Ovary (tissue), 9 donors: ENCODE data around the gene DOCK4. TPM values are rescaled to one million over a fixed set of nuclear protein-coding genes. Genes with fewer than 3 reads are reported as not detected.

ENCODE experiments used
- DNase-seq, 5 donors: peaks; one replicate each; pipeline ENCODE4 v3.0.0-alpha.2; 2019 to 2020
- H3K27ac ChIP-seq, 2 donors: fragments of 200-600 bp; one replicate each; pipeline versions ENCODE4 v1.5.1 to v1.8.0; 2019 to 2022
- H3K27me3 ChIP-seq: fragments of 200-600 bp; one replicate; pipeline ENCODE4 v1.8.0; 2022
- H3K36me3 ChIP-seq: fragments of 200-600 bp; sonication (generic); one replicate; pipeline ENCODE4 v1.5.1; 2019
- H3K4me1 ChIP-seq: one replicate; pipeline ENCODE4 v1.8.1; 2013; ENCODE audit warnings: mild to moderate bottlenecking, moderate library complexity; ENCODE audit not compliant: insufficient read depth
- H3K4me3 ChIP-seq: fragments of 200-600 bp; sonication (generic); one replicate; pipeline ENCODE4 v1.5.1; 2017
- H3K9me3 ChIP-seq, 2 donors: fragments of 200-600 bp in 1 of 2; sonication (generic) in 1 of 2; one replicate each; pipeline versions ENCODE4 v1.5.1 to v1.8.1; 2013 to 2019; ENCODE audit warnings: mild to moderate bottlenecking in 1 of 2, moderate library complexity in 1 of 2
- EP300 ChIP-seq: sonication (generic); formaldehyde crosslinking; IDR thresholded peaks from one replicate; pipeline ENCODE4 v1.6.1; 2017; ENCODE audit warnings: antibody characterized with exemption
- POLR2A ChIP-seq: fragments of 450-650 bp; IDR thresholded peaks from one replicate; pipeline ENCODE4 v1.6.1; 2017; ENCODE audit warnings: antibody characterized with exemption, mild to moderate bottlenecking, moderate library complexity
- WGBS, 3 donors: extraction: QIAGEN DNeasy Blood & Tissue Kit in 1 of 3; methylation state at CpG; one replicate each; pipeline versions ENCODE4 v1.1.5 to v1.1.7; 2013 to 2017; 5-methylcytosine and 5-hydroxymethylcytosine counted together
- intact Hi-C, 4 donors: fragments of 100-400 bp; cut with DNase I; formaldehyde crosslinking; loops; one replicate each; pipeline versions ENCODE4 v1.11.0 to v1.15.1; 2022 to 2023
- polyA plus RNA-seq, 2 donors: library from polyadenylated mRNA; stranded (reverse); fragments of 200-250 nt in 1 of 2; fragments of 350-450 nt in 1 of 2; fragmentation: Illumina TruSeq in 1 of 2; extraction: RNeasy Lipid Tissue Mini Kit (QIAGEN cat#74804) in 1 of 2; gene quantifications; one replicate each; pipeline ENCODE4 v1.2.3, GENCODE V29; 2013 to 2014
- total RNA-seq, 7 donors: library from RNA; depleted of rRNA in 2 of 7; stranded (reverse); fragments of >200 nt in 2 of 7; fragmentation: NEBNext Ultra II Directional in 3 of 7; extraction: Animal tissue kit (Norgen Biotek cat#: 25700) in 3 of 7; gene quantifications; one replicate each; pipeline versions ENCODE4 v1.1.0 to v1.2.4, GENCODE V29; 2016 to 2023
- TF ChIP-seq, protein P1 (sequence below), 3 donors: fragments of 450-650 bp in 2 of 3; fragments of 200-600 bp in 1 of 3; IDR thresholded peaks; one replicate each; pipeline versions ENCODE4 v1.5.1 to v1.8.0; 2016 to 2022; ENCODE audit warnings: antibody characterized with exemption in 3 of 3, mild to moderate bottlenecking in 1 of 3
- donor health status: DM: no; HTN: no; CAD: no; lungs with moderate emphysema.
- donor health status: DM: no; HTN: no; CAD: no.
- donor health status: Bipolar disorder and iron deficiency.
- donor health status: DM: yes; HTN: yes; CAD: no.
- donor health status: DM: no; HTN: no; CAD: no.
- donor health status: DM: yes; HTN: yes; CAD: no.

The DOCK4 gene
- total and polyA plus RNA-seq, 9 donors, result 9.5 to 39.7 (median 27.3) TPM

DNA sequence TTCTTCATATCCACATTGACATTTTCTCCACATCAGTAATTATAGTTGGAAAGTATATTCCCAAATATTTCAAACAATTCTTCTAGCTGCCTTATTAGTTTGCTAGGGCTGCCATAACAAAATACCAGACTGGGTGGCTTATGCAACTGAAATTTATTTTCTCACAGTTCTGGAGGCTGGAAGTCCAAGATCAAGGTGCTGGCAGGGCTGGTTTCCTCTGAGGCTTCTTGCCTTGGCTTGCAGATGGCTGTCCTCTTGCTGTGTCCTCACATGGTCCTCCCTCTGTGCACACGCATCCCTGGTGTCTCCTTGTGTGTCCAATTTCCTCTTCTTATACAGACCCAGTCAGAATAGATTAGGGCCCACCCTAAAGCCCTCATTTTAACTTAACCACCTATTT lies 34.5 kb downstream of the DOCK4 start:
- TF ChIP-seq POLR2A, result no peak
- TF ChIP-seq, protein P1, sequence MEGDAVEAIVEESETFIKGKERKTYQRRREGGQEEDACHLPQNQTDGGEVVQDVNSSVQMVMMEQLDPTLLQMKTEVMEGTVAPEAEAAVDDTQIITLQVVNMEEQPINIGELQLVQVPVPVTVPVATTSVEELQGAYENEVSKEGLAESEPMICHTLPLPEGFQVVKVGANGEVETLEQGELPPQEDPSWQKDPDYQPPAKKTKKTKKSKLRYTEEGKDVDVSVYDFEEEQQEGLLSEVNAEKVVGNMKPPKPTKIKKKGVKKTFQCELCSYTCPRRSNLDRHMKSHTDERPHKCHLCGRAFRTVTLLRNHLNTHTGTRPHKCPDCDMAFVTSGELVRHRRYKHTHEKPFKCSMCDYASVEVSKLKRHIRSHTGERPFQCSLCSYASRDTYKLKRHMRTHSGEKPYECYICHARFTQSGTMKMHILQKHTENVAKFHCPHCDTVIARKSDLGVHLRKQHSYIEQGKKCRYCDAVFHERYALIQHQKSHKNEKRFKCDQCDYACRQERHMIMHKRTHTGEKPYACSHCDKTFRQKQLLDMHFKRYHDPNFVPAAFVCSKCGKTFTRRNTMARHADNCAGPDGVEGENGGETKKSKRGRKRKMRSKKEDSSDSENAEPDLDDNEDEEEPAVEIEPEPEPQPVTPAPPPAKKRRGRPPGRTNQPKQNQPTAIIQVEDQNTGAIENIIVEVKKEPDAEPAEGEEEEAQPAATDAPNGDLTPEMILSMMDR (IDR thresholded peaks at IDR 0.05), result no peak
- no peak for TF ChIP-seq EP300
- no peaks in the 10 kb centered on the region for H3K4me1 ChIP-seq
- no peaks in the 10 kb centered on the region for H3K9me3 ChIP-seq
- intact Hi-C loops, result no loop called here
- no peak overlapping the region for H3K4me3 ChIP-seq
- WGBS, 3 donors, result 96 to 100% (median 98%) methylated on average over 1 of the region's 1 CpG
- H3K36me3 ChIP-seq, result no peaks in the 10 kb centered on the region
- no peak for DNase-seq
- no peak overlapping the region for H3K27ac ChIP-seq
- no peaks in the 10 kb centered on the region for H3K27me3 ChIP-seq

DNA sequence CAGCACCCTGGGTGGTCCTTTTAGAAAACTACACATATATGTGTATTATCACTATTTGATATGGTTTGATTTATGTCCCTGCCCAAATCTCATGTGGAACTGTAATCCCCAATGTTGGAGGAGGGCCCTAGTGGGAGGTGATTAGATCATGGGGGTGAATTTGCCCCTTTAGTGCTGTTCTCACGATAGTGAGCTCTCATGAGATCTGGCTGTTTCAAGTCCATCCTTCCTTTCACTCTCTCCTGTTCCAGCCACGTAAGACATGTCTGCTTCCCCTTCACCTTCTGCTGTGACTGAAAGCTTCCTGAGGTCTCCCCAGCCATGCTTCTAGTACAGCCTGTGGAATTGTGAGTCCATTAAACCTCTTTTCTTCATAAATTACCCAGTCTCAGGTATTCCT lies 37.3 kb downstream of the DOCK4 start:
- H3K27ac ChIP-seq, result no peak overlapping the region
- no peak overlapping the region for H3K4me3 ChIP-seq
- H3K9me3 ChIP-seq, result no peaks in the 10 kb centered on the region
- intact Hi-C loops, result no loop called here
- no peak for TF ChIP-seq EP300
- TF ChIP-seq, protein P1 (IDR thresholded peaks at IDR 0.05), result no peak
- no peak for TF ChIP-seq POLR2A
- no peaks in the 10 kb centered on the region for H3K4me1 ChIP-seq
- DNase-seq, result no peak
- no peaks in the 10 kb centered on the region for H3K36me3 ChIP-seq
- no peaks in the 10 kb centered on the region for H3K27me3 ChIP-seq
- WGBS, 3 donors, result 80 to 91% (median 81%) methylated on average over 2 of the region's 2 CpGs

DNA sequence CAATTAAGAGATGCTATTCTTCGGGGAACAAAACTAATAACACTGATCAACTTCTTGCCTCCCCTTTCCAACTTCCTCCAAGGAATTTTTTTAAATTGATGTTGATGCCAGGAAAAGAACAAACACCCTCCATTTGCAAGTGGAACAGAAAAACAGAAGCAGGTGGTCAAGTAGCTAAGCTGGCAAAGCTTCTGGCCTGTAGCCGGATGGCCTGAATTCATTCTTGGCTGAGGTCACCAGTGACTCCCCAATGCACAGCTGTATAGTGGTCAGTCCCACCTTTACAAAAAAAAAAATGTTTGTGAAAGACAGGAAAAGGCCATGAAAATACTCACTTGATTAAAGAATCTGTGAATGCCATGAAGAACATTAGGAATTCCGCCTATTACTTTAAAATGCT lies 39.1 kb downstream of the DOCK4 start:
- H3K36me3 ChIP-seq, result no peaks in the 10 kb centered on the region
- no peaks in the 10 kb centered on the region for H3K27me3 ChIP-seq
- H3K4me1 ChIP-seq, result peaks cover 3% of the 10 kb centered on the region
- TF ChIP-seq POLR2A (no peak), EP300 (no peak)
- TF ChIP-seq, protein P1 (IDR thresholded peaks at IDR 0.05), result no peak
- no peak for DNase-seq
- 67 to 82% (median 78%) methylated on average over 3 of the region's 3 CpGs for WGBS, 3 donors
- H3K9me3 ChIP-seq, result no peaks in the 10 kb centered on the region
- intact Hi-C loops, result no loop called here
- H3K4me3 ChIP-seq, result no peak overlapping the region
- no peak overlapping the region for H3K27ac ChIP-seq

DNA sequence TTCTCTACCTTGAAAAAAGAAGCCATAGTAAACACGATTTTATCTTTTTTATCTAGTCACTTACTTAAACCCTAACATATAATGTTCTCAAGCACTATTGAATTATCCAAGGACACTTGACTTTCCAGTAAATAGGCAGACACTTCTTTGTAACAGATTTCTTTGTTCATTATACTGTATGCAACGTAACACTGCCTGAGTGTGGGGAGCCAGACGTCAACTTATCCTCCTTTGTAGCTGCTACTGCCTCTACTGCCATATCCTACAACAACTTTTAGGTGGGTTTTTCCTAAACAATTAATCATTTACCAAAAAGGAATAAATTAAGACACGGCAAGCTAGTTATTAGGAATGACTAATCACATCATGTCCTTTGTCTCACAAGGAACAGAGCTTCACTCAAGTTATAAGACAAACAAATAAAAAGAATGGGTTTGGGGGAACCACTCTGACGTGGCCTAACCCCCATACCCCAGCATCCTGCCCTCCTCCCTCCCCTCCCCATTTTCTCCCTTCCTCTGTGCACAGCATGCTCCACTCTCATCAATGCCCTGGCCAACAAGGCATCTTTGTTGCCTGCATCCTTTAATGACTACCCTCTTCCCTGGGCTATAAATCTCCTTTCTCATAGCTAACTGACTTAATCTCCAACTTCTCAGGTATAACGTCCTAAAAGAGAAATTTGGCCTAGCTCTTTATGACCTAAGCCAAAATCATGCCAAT lies 43.3 kb downstream of the DOCK4 start:
- DNase-seq, result no peak

DNA sequence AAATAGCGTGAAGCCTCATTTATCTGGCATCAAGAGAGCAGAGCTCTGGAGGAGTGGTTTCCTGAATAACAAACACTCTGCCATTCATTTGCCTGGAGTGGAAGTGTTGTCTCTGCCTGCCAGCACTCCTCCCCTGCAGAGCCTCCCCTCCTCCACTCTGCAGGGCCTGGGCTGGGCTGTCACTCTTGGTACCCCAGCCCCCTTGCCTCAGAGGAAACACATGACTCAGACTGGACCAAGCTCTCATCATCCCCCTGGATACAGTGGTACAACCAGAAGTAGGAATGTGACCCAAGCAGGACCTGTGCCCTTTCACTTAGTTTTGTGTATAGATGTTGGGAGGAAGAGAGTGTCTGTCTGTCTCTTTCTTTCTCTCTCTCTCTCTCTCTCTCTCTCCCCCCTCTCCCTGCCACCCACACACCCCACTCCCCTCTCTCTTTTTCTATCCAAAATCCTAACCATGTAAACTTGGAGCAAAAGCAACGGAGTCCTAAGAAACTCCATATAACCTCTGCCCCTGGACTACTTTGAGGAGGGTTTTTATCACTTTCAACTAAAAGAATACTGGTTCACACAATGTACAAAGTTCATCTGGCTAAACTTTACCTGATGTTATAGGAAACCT lies 43.9 kb downstream of the DOCK4 start:
- Histone ChIP-seq H3K27me3 (no peaks in the 10 kb centered on the region), H3K4me3 (no peak overlapping the region), H3K36me3 (no peaks in the 10 kb centered on the region), H3K9me3 (no peaks in the 10 kb centered on the region), H3K27ac (no peak overlapping the region), H3K4me1 (peaks cover 9% of the 10 kb centered on the region)
- DNase-seq, result peak in 2 of 5 donors; percentile 30 to 33
- TF ChIP-seq EP300, result no peak
- TF ChIP-seq, protein P1 (IDR thresholded peaks at IDR 0.05), result no peak
- no peak for TF ChIP-seq POLR2A
- WGBS, 3 donors, result 16 to 35% (median 26%) methylated on average over 2 of the region's 2 CpGs
- intact Hi-C loops, result no loop called here

More for the DNA sequence above, 43.3 kb downstream of the DOCK4 start:
- no peak for TF ChIP-seq EP300
- H3K27me3 ChIP-seq, result no peaks in the 10 kb centered on the region
- intact Hi-C loops, result no loop called here
- no peaks in the 10 kb centered on the region for H3K36me3 ChIP-seq
- H3K4me1 ChIP-seq, result peaks cover 9% of the 10 kb centered on the region
- no peak overlapping the region for H3K4me3 ChIP-seq
- WGBS, 3 donors, result 74 to 78% (median 77%) methylated on average over 6 of the region's 6 CpGs
- H3K27ac ChIP-seq, result no peak overlapping the region
- no peaks in the 10 kb centered on the region for H3K9me3 ChIP-seq
